ENCODE measurements around the gene PNPO. TPM values are rescaled to one million over a fixed set of nuclear protein-coding genes. Genes with fewer than 3 reads are reported as not detected.
A peak's percentile ranks its signal among the peaks of the same experiment; 100 is the strongest.
"Not testable (repeated sequence)": the region's sequence is repeated elsewhere in the genome, so short reads cannot be mapped to it uniquely, and the experiment has no call there.

PNPO gene
- polyA plus RNA-seq, 12 donors, result 7.4 to 29.2 (median 10.7) TPM; not detected in 1

DNA sequence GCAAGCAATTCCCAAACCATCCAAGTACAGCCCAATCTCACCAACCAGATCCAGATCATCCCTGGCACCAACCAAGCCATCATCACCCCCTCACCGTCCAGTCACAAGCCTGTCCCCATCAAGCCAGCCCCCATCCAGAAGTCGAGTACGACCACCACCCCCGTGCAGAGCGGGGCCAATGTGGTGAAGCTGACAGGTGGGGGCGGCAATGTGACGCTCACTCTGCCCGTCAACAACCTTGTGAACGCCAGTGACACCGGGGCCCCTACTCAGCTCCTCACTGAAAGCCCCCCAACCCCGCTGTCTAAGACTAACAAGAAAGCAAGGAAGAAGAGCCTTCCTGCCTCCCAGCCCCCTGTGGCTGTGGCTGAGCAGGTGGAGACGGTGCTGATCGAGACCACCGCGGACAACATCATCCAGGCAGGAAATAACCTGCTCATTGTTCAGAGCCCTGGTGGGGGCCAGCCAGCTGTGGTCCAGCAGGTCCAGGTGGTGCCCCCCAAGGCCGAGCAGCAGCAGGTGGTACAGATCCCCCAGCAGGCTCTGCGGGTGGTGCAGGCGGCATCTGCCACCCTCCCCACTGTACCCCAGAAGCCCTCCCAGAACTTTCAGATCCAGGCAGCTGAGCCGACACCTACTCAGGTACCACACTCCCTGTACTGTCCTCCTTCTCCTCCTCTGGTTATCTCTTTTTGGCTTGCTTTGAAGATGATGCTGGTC, 24.7 kb upstream of the PNPO start:
- no peak for DNase-seq

DNA sequence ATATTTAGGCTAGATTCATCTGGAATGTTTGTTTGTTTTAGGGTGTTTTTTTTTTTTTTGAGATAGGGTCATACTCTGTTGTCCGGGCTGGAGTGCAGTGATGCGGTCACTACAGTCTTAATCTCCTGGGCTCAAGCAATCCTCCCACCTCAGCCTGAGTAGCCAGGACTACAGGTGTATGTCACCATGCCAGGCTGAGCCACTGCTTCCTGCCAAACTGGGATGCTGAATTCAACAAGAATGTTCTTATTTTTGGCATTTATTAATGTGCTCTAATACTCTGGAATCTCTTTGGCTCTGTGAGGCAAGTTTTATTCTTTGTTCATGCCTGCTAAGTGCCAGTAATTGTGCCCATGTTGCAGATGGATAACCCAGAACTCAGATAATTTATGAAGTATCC, 23.8 kb upstream of the PNPO start:
- no peak for DNase-seq

DNA sequence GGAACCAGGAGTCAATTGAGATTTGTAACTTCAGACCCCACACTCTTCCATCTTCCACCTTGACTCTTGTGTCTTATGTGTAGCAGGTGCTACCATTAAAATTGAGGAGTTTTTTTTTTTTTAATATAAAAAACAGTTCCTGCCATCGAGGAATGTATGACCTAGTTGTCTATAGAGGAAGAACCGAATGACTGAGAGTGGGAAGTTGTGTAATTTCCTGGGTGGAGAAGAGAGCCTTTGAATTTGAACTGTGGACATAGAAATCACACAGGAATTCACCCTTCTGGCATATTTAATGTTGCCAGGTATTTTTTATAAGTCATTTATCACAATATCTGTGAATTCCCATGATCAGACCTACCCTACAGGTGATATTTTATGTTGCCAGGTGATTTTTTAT, 23.4 kb upstream of the PNPO start:
- no peak for DNase-seq

GRCh38 chr17:47918991-47919390, 22.4 kb upstream of the PNPO start:
- no peak for DNase-seq

DNA sequence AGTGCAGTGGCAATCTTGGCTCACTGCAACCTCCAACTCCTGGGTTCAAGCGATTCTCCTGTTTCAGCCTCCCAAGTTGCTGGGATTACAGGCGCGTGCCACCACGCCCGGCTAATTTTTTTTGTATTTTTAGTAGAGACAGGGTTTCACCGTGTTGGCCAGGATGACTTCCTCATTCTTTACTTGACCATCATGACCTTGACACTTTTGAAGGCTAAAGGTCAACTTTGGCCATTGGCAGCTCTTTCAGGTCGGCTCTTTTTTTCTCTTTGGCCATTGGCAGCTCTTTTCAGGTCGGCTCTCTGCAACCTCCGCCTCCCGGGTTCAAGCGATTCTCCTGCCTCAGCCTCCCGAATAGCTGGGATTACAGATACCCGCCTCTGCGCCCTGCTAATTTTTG, 21.5 kb upstream of the PNPO start:
- DNase-seq, result not testable (repeated sequence)

- no peak for DNase-seq
These were observed 16.3 kb upstream of the PNPO start for GRCh38 chr17:47924785-47925677.

- no peak for DNase-seq
These were observed 15.7 kb upstream of the PNPO start for GRCh38 chr17:47925678-47925988.

DNA sequence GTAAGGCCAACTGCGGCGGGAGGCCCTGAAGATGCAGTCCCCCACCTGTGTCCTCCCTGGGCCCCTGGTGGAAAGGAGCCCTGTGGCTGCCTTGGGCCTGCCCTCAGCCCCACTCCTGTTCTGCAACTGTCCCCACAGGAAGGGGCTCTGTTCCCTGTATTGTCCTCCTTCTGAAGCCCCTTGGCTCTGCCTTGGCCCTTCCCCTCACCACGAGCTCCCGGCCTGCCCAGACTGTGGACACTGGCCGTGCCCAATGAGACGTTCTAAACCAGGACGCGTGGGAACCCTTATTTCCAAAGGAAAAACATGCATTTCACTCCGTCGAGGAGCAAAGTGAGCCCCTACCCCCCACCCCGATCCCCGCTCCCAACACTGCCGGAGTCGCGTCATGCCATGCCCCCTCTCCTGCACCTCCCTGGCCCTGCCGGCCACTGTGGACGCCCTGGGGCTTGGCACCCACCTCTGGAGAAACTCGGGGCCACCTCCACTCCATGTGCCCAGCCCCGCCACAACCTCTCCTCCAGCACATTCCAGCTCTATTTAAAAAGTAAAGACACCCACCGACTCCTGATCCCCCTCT, 13.5 kb upstream of the PNPO start:
- DNase-seq, result no peak

GRCh38 chr17:47928415-47928814, 13.0 kb upstream of the PNPO start:
- no peak for DNase-seq

DNA sequence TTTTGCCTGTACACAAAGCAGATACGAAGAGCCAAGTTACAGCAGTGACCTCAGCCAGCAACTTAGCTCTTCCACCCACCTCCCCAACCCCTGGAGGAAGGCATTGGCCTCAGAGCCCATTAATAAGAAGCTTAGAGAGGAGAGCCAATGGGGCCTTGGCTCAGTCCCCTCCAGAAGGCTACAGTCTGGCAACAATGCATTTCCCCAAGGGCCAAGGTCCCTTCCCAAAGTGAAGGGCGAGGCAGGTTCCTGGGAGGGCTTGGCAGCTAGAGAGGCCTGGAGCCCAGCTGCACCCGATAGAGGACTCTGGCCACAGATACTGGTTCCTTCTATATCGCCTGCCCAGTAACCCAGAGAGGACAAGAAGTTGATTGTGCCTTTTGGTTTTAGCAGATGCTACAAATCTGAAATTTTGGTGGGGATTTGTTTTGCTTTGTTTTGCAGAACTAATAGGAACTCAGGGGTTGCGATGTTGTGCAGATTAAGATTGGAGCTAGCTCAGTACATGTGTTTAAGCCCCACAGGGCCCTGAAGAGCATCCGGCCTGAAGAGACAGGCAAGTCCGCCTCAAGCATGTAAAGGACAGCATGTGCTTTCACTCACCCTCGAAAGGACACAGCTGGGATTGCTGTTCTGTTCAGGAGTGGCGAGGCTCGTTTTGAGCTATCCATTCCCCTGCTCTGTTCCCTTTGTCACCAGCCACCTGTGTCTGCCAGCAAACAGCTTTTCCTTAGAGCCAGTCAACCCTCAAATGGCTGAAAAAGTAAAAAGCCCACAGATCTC, 12.0 kb upstream of the PNPO start:
- peak; percentile 64 for DNase-seq

DNA sequence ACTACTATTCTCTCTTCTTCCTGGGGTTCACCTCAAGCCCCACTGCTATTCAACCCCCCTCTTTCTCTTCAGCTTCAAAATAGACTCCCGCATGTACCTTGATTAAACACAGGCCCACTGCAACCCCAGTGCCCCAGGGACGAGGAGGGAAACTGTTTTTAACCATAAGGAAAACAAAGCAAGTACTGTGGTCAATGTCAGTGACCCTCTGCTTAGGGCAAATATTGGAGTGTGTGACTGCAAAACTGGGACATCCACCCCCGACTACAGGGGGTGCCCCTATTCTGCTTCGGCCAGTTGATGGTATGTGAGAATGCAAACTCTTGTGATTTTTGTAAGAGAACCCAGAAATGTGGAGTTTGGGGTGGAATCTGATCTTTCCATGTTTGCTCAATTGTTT, 9.5 kb upstream of the PNPO start:
- no peak for DNase-seq

DNA sequence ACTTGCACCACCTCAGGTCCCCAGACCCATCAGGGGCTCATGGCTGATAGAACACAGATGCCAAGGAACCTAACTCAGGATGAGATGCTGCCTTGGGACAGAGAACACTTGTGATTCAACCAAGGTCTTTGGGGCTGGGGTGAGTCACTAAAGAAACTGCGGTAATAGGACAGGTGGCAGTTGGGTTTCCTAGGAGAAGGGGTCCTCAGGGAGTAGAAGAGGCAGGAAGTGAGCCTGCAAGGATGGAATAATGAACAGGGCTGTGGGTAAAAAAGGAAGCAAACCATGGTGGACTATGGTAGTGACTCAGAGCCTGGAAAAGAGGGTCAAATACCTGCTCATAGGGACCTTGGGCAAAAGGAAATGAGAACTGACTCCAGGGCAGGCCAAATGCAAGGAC, 6.5 kb upstream of the PNPO start:
- DNase-seq, result no peak

DNA sequence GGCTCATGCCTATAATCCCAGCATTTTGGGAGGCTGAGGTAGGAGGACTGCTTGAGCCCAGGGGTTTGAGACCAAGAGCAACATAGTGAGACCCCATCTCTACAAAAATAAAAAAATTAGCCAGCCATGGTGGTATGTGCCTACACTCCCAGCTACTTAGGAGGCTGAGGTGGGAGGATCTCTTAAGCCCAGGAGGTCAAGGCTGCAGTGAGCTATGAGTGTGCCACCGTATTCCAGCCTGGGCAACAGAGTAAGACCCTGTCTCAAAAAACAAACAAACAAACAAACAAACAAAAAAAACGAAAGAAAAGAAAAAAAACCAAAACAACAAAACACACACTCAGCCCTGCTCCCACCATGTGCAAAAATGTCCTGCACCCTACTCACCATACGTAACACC, 5.9 kb upstream of the PNPO start:
- not testable (repeated sequence) for DNase-seq

- DNase-seq, result no peak
These were observed 5.4 kb upstream of the PNPO start for GRCh38 chr17:47935961-47936360.

DNA sequence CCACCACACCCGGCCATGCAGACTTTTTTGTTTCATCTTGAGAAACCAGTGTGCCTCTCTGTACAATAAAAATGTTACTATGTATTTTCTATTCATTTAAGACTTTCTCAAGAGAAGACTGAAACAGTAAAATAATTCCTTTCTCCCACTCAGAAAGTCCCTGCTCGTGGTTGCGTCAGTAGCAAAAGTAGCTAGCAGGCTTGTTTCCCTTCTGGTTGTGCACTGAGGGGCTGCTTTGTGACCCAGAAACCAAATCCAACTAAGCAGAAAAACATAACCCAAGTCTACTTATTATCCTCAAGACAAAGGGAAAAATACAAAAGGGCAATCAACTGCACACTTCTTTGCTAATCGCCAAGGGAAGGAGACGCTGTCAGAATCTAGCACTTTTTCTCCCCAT, 3.4 kb upstream of the PNPO start:
- DNase-seq, result no peak

- no peak for DNase-seq
These were observed 732 bp downstream of the PNPO start for GRCh38 chr17:47942096-47942510.

GRCh38 chr17:47942568-47942967, 1.2 kb downstream of the PNPO start:
- no peak for DNase-seq

DNA sequence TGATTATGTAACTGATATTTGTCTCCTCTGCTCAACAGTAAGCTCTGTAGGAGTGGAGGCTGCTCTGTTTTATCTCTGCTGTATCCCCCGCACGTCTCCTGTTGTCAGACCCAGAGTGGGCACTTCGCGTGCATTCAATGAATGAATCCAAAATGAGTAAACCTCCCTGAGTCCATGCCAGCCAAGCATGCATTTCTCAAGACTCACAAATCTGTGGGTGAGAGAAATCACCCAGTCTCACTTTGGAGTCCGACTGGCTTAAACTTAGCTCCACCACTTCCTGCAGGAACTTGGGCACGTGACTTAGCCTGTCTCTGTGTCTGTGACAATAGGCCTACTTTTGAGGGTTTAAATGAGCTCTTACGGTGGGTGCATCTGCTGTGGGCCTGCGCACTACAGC, 3.7 kb downstream of the PNPO start:
- DNase-seq, result no peak

GRCh38 chr17:47945529-47946508, 4.4 kb downstream of the PNPO start:
- DNase-seq, result no peak

- no peak for DNase-seq
These were observed 5.1 kb downstream of the PNPO start for GRCh38 chr17:47946516-47946915.

- no peak for DNase-seq
These were observed 5.6 kb downstream of the PNPO start for GRCh38 chr17:47946929-47947397.

All from muscle of arm (tissue), 12 donors.